ENCODE data around the gene CFAP141. TPM values are rescaled to one million over a fixed set of nuclear protein-coding genes. Genes with fewer than 3 reads are reported as not detected.
A peak's percentile ranks its signal among the peaks of the same experiment; 100 is the strongest.

Gene CFAP141
- total RNA-seq, 1 donor from 2014 or later, result not detected

DNA sequence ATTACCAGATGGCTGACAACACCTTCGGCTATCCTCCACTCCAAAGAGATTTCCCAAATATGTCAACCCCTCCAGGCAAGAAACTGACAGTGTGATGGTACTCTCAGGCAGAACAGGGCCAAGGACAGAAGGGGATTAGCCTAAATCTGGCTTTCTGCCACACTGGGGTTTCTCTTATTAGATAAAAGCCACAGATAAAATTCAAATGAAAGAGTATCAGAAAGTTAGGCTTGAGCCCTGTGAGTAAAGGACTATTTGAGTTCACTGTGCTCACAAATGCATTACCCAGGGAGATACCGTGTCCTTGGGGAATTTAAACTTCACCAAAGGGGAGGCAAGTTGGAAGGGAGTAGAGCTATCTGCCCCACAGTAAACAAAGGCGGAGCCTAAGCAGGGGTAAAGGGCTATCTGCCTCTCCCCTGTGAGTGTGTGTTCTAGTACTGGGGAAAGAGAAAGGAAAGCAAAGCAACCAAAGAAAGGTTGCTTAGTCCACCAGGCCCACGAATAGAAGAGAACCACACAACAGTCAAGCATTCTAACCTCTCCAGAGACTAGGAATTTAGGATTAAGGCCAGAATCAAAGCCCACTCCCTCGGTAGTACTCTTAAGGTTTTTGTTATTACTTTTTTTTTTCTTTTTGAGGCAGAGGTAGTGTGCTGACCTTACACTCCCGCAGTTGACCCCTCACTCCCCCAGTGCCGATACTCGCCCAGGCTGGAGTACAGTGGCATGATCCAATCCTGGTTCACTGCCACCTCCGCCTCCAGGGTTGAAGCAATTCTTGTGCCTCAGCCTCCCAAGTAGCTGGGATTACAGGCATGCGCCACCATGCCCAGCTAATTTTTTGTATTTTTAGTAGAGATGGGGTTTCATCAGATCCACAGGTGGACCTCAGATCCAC lies 27.0 kb downstream of the CFAP141 start:
- Histone ChIP-seq H3K9ac (ENCODE audit: low read depth in 1 of 3, low read length in 3 of 3) (peak overlapping the region in 2 of 3 donors; percentile 0 to 8), H3K4me3 (ENCODE audit: low read length in 3 of 3) (peak overlapping the region in 2 of 3 donors; percentile 7 to 13), H3K27me3 (ENCODE audit: control insufficient read depth in 3 of 3, insufficient read depth in 3 of 3, low read length in 3 of 3) (no peaks in the 10 kb centered on the region), H3K4me1 (ENCODE audit: control insufficient read depth in 3 of 3, insufficient read depth in 3 of 3, low read length in 3 of 3) (peaks cover 58 to 71% (median 69%) of the 10 kb centered on the region in 3 donors), H3K9me3 (ENCODE audit: control insufficient read depth in 3 of 3, low read length in 3 of 3) (no peaks in the 10 kb centered on the region), H3K36me3 (ENCODE audit: control insufficient read depth in 3 of 3, insufficient read depth in 3 of 3, low read length in 3 of 3) (peaks cover 19 to 24% (median 22%) of the 10 kb centered on the region in 3 donors), H3K27ac (ENCODE audit: low read depth, low read length) (peak overlapping the region; percentile 31)

DNA sequence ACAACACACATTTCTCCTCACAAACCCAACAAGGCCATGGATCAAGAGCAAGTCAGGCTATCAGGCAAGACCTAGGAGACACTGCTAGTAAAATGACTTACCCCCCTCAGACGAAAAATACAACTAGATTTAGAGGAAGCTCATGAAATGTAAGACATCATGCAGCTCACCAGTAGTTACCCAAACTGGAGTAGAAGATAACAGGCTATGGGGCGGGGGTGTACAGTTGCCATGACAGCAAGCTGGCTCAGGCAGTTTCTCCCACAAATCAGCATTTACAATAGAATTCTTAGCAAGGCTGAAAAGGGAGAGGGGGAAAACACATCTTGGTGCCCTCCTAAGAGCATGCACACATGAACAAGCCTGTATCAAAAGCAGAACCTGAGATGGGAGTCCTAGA lies 28.1 kb downstream of the CFAP141 start:
- Histone ChIP-seq H3K4me3 (ENCODE audit: low read length in 3 of 3) (no peak overlapping the region), H3K27ac (ENCODE audit: low read depth, low read length) (peak overlapping the region; percentile 2), H3K9ac (ENCODE audit: low read depth in 1 of 3, low read length in 3 of 3) (no peak overlapping the region), H3K27me3 (ENCODE audit: control insufficient read depth in 3 of 3, insufficient read depth in 3 of 3, low read length in 3 of 3) (no peaks in the 10 kb centered on the region), H3K4me1 (ENCODE audit: control insufficient read depth in 3 of 3, insufficient read depth in 3 of 3, low read length in 3 of 3) (peaks cover 58 to 66% (median 63%) of the 10 kb centered on the region in 3 donors), H3K9me3 (ENCODE audit: control insufficient read depth in 3 of 3, low read length in 3 of 3) (no peaks in the 10 kb centered on the region), H3K36me3 (ENCODE audit: control insufficient read depth in 3 of 3, insufficient read depth in 3 of 3, low read length in 3 of 3) (peaks cover 22 to 26% (median 26%) of the 10 kb centered on the region in 3 donors)

DNA sequence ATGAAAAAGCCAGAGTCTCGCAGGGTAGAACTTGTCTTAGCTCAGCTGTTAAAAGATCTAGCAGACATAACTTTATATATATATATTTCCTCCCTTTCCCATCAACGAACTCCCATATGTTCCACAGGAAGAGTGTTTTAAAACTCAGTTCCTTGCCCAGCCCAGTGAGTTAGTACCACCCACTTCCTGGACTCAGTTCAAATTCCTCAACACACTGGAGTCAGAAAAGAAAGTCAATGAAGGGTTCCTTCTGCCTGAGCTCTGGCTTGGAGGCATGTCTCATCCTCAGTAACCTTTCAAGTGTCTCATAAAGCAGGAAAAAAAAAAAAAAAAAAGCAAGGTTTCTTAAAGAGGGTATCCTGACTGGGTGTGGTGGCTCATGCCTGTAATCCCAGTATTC lies 29.8 kb downstream of the CFAP141 start:
- H3K27ac ChIP-seq (ENCODE audit: low read depth, low read length), result peak overlapping the region; percentile 56
- H3K9ac ChIP-seq (ENCODE audit: low read depth in 1 of 3, low read length in 3 of 3), result no peak overlapping the region
- H3K9me3 ChIP-seq (ENCODE audit: control insufficient read depth in 3 of 3, low read length in 3 of 3), result no peaks in the 10 kb centered on the region
- peak overlapping the region in 1 of 3 donors; percentile 9 for H3K4me3 ChIP-seq (ENCODE audit: low read length in 3 of 3)
- peaks cover 47 to 63% (median 47%) of the 10 kb centered on the region in 3 donors for H3K4me1 ChIP-seq (ENCODE audit: control insufficient read depth in 3 of 3, insufficient read depth in 3 of 3, low read length in 3 of 3)
- H3K27me3 ChIP-seq (ENCODE audit: control insufficient read depth in 3 of 3, insufficient read depth in 3 of 3, low read length in 3 of 3), result no peaks in the 10 kb centered on the region
- peaks cover 39 to 43% (median 42%) of the 10 kb centered on the region in 3 donors for H3K36me3 ChIP-seq (ENCODE audit: control insufficient read depth in 3 of 3, insufficient read depth in 3 of 3, low read length in 3 of 3)

GRCh38 chr1:154174654-154175053 lies 31.5 kb downstream of the CFAP141 start:
- Histone ChIP-seq H3K36me3 (ENCODE audit: control insufficient read depth in 3 of 3, insufficient read depth in 3 of 3, low read length in 3 of 3) (peaks cover 55 to 56% (median 56%) of the 10 kb centered on the region in 3 donors), H3K4me3 (ENCODE audit: low read length in 3 of 3) (no peak overlapping the region), H3K9ac (ENCODE audit: low read depth in 1 of 3, low read length in 3 of 3) (no peak overlapping the region), H3K27me3 (ENCODE audit: control insufficient read depth in 3 of 3, insufficient read depth in 3 of 3, low read length in 3 of 3) (no peaks in the 10 kb centered on the region), H3K4me1 (ENCODE audit: control insufficient read depth in 3 of 3, insufficient read depth in 3 of 3, low read length in 3 of 3) (peaks cover 36 to 50% (median 40%) of the 10 kb centered on the region in 3 donors), H3K9me3 (ENCODE audit: control insufficient read depth in 3 of 3, low read length in 3 of 3) (no peaks in the 10 kb centered on the region), H3K27ac (ENCODE audit: low read depth, low read length) (no peak overlapping the region)

GRCh38 chr1:154171880-154172279 lies 34.3 kb downstream of the CFAP141 start:
- Histone ChIP-seq H3K9me3 (ENCODE audit: control insufficient read depth in 3 of 3, low read length in 3 of 3) (no peaks in the 10 kb centered on the region), H3K4me1 (ENCODE audit: control insufficient read depth in 3 of 3, insufficient read depth in 3 of 3, low read length in 3 of 3) (peaks cover 11 to 27% (median 21%) of the 10 kb centered on the region in 3 donors), H3K36me3 (ENCODE audit: control insufficient read depth in 3 of 3, insufficient read depth in 3 of 3, low read length in 3 of 3) (peaks cover 71% of the 10 kb centered on the region in 3 donors), H3K9ac (ENCODE audit: low read depth in 1 of 3, low read length in 3 of 3) (no peak overlapping the region), H3K27me3 (ENCODE audit: control insufficient read depth in 3 of 3, insufficient read depth in 3 of 3, low read length in 3 of 3) (no peaks in the 10 kb centered on the region), H3K27ac (ENCODE audit: low read depth, low read length) (no peak overlapping the region), H3K4me3 (ENCODE audit: low read length in 3 of 3) (no peak overlapping the region)

GRCh38 chr1:154171223-154171583 lies 34.9 kb downstream of the CFAP141 start:
- Histone ChIP-seq H3K4me1 (ENCODE audit: control insufficient read depth in 3 of 3, insufficient read depth in 3 of 3, low read length in 3 of 3) (peaks cover 8 to 21% (median 19%) of the 10 kb centered on the region in 3 donors), H3K27ac (ENCODE audit: low read depth, low read length) (peak overlapping the region; percentile 39), H3K9me3 (ENCODE audit: control insufficient read depth in 3 of 3, low read length in 3 of 3) (no peaks in the 10 kb centered on the region), H3K36me3 (ENCODE audit: control insufficient read depth in 3 of 3, insufficient read depth in 3 of 3, low read length in 3 of 3) (peaks cover 74 to 75% (median 75%) of the 10 kb centered on the region in 3 donors), H3K9ac (ENCODE audit: low read depth in 1 of 3, low read length in 3 of 3) (no peak overlapping the region), H3K27me3 (ENCODE audit: control insufficient read depth in 3 of 3, insufficient read depth in 3 of 3, low read length in 3 of 3) (no peaks in the 10 kb centered on the region), H3K4me3 (ENCODE audit: low read length in 3 of 3) (no peak overlapping the region)

DNA sequence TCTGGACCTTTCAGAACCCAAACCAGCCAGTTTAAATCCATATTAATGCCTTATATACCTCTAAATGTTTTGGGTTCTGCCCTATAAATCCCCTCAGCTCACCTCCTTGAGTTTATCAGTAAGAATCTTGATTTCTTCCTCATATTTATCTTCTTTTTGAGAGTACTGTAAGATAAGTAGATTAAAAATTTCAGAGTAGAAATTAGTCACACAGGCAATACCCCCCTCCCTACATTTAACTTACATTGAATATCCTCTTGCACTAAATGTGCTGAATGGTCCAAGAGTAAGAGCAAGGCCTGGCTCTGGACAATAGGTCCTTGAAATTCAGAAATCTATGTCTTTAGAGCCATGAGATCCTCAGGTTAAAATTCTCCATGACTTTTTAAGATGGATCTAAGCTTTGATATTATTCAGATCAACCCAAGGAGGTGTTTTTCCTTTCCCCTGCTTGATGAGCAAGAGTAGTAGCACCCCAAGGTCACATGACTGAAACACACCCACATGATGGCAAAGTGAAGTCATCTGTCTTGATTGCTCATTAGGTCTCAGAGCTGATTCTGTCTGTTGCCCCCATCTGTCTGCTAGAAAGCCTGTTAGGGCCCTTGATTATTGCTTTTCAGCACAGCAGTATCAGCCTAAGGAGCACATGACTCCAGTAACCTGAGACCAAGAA lies 35.4 kb downstream of the CFAP141 start:
- peaks cover 3 to 16% (median 14%) of the 10 kb centered on the region in 3 donors for H3K4me1 ChIP-seq (ENCODE audit: control insufficient read depth in 3 of 3, insufficient read depth in 3 of 3, low read length in 3 of 3)
- H3K27ac ChIP-seq (ENCODE audit: low read depth, low read length), result peak overlapping the region; percentile 39
- no peaks in the 10 kb centered on the region for H3K9me3 ChIP-seq (ENCODE audit: control insufficient read depth in 3 of 3, low read length in 3 of 3)
- H3K27me3 ChIP-seq (ENCODE audit: control insufficient read depth in 3 of 3, insufficient read depth in 3 of 3, low read length in 3 of 3), result no peaks in the 10 kb centered on the region
- peaks cover 73 to 77% (median 75%) of the 10 kb centered on the region in 3 donors for H3K36me3 ChIP-seq (ENCODE audit: control insufficient read depth in 3 of 3, insufficient read depth in 3 of 3, low read length in 3 of 3)
- H3K9ac ChIP-seq (ENCODE audit: low read depth in 1 of 3, low read length in 3 of 3), result no peak overlapping the region
- H3K4me3 ChIP-seq (ENCODE audit: low read length in 3 of 3), result no peak overlapping the region

DNA sequence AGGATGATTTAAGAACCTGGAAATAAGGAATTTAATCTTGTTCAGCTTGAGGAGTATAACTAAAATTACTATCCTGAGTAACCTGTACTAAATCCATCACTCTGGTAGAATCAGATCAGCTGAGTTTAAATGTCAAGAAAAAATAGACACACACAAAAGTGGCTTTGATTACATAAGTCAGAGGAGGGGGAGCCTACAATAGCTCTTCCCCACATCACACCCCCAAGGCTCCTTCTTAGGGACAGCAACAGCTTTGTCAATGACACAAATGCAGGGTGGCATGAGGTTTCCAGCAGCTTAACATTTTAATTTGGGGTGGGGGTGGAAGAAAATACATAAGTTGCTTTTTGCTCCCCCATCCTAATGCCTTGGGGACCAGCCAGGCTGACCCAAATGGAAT lies 38.7 kb downstream of the CFAP141 start:
- no peaks in the 10 kb centered on the region for H3K27me3 ChIP-seq (ENCODE audit: control insufficient read depth in 3 of 3, insufficient read depth in 3 of 3, low read length in 3 of 3)
- no peak overlapping the region for H3K9ac ChIP-seq (ENCODE audit: low read depth in 1 of 3, low read length in 3 of 3)
- H3K27ac ChIP-seq (ENCODE audit: low read depth, low read length), result no peak overlapping the region
- peaks cover 0 to 10% (median 3%) of the 10 kb centered on the region in 3 donors for H3K4me1 ChIP-seq (ENCODE audit: control insufficient read depth in 3 of 3, insufficient read depth in 3 of 3, low read length in 3 of 3)
- H3K9me3 ChIP-seq (ENCODE audit: control insufficient read depth in 3 of 3, low read length in 3 of 3), result no peaks in the 10 kb centered on the region
- H3K4me3 ChIP-seq (ENCODE audit: low read length in 3 of 3), result no peak overlapping the region
- peaks cover 54 to 80% (median 72%) of the 10 kb centered on the region in 3 donors for H3K36me3 ChIP-seq (ENCODE audit: control insufficient read depth in 3 of 3, insufficient read depth in 3 of 3, low read length in 3 of 3)

GRCh38 chr1:154166207-154166606 lies 39.9 kb downstream of the CFAP141 start:
- Histone ChIP-seq H3K9me3 (ENCODE audit: control insufficient read depth in 3 of 3, low read length in 3 of 3) (no peaks in the 10 kb centered on the region), H3K4me1 (ENCODE audit: control insufficient read depth in 3 of 3, insufficient read depth in 3 of 3, low read length in 3 of 3) (peaks cover 0 to 10% (median 0%) of the 10 kb centered on the region in 3 donors), H3K9ac (ENCODE audit: low read depth in 1 of 3, low read length in 3 of 3) (no peak overlapping the region), H3K27ac (ENCODE audit: low read depth, low read length) (peak overlapping the region; percentile 33), H3K27me3 (ENCODE audit: control insufficient read depth in 3 of 3, insufficient read depth in 3 of 3, low read length in 3 of 3) (no peaks in the 10 kb centered on the region), H3K4me3 (ENCODE audit: low read length in 3 of 3) (no peak overlapping the region), H3K36me3 (ENCODE audit: control insufficient read depth in 3 of 3, insufficient read depth in 3 of 3, low read length in 3 of 3) (peaks cover 41 to 68% (median 59%) of the 10 kb centered on the region in 3 donors)

DNA sequence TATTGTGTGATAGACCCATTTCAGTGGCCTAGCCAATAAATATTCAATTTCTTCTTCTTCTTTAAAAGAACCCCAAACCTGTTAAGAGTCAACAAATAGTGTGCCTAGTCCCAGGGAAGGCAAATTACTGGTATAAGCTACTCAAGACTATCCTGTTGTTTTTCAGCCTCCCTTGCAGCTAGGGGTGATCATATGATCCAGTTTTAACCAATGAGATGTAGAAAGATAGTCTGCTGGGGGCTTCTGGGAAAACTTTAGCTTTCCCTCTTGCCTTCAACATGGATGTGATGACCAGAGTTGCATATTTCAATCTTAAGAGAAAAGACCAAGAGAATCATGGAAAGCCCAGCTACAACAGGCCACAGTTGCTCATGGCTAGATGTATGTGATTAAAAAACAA lies 46.6 kb downstream of the CFAP141 start:
- Histone ChIP-seq H3K27me3 (ENCODE audit: control insufficient read depth in 3 of 3, insufficient read depth in 3 of 3, low read length in 3 of 3) (no peaks in the 10 kb centered on the region), H3K9ac (ENCODE audit: low read depth in 1 of 3, low read length in 3 of 3) (no peak overlapping the region), H3K9me3 (ENCODE audit: control insufficient read depth in 3 of 3, low read length in 3 of 3) (no peaks in the 10 kb centered on the region), H3K36me3 (ENCODE audit: control insufficient read depth in 3 of 3, insufficient read depth in 3 of 3, low read length in 3 of 3) (peaks cover 0 to 24% (median 23%) of the 10 kb centered on the region in 3 donors), H3K4me1 (ENCODE audit: control insufficient read depth in 3 of 3, insufficient read depth in 3 of 3, low read length in 3 of 3) (peaks cover 2 to 6% (median 4%) of the 10 kb centered on the region in 3 donors), H3K27ac (ENCODE audit: low read depth, low read length) (no peak overlapping the region), H3K4me3 (ENCODE audit: low read length in 3 of 3) (no peak overlapping the region)
